ENCODE data around the gene PRUNE2. TPM values are rescaled to one million over a fixed set of nuclear protein-coding genes. Genes with fewer than 3 reads are reported as not detected.

Gene PRUNE2
- total RNA-seq, 1 experiment from 2014 or later, result 0.59 TPM

GRCh38 chr9:76561900-76562299 lies 344.0 kb downstream of the PRUNE2 start:
- no TSS peak for BruUV-seq (replicated peaks)
- Histone ChIP-seq H2AFZ (ENCODE audit: low read depth, low read length, poor library complexity, severe bottlenecking) (no peak overlapping the region), H3K27me3 (ENCODE audit: insufficient read depth, low read length) (no peaks in the 10 kb centered on the region), H3K79me2 (ENCODE audit: insufficient read depth, low read length) (no peaks in the 10 kb centered on the region), H3K27ac (ENCODE audit: low read depth, low read length) (no peak overlapping the region), H3K9me2 (ENCODE audit: insufficient read depth) (no peaks in the 10 kb centered on the region), H3K9me3 (ENCODE audit: control insufficient read depth in 1 of 2, insufficient read depth in 1 of 2, low read depth in 1 of 2, low read length in 2 of 2) (no peaks in the 10 kb centered on the region), H3K4me3 (replicated peaks in 1 of 2; ENCODE audit: low read depth in 1 of 2, low read length in 2 of 2) (no peak overlapping the region), H3K4me1 (ENCODE audit: control insufficient read depth in 1 of 2, insufficient read depth in 2 of 2, low read length in 2 of 2) (no peaks in the 10 kb centered on the region), H3K9ac (ENCODE audit: low read length) (no peak overlapping the region), H4K20me1 (ENCODE audit: insufficient read depth) (no peaks in the 10 kb centered on the region), H3K36me3 (ENCODE audit: control insufficient read depth in 1 of 2, insufficient read depth in 2 of 2, low read length in 2 of 2) (no peaks in the 10 kb centered on the region), H3K4me2 (ENCODE audit: low read length) (no peak overlapping the region)
- ChIA-PET RAD21 (ENCODE audit: low non-redundant PET in 1 of 2, low total read pairs in 2 of 2, uncharacterized antibody in 2 of 2, unreplicated experiment in 2 of 2) (no interaction called here), CTCF (no interaction called here), POLR2A (no interaction called here)
- no peak for ATAC-seq
- TF ChIP-seq EZH2 (IDR thresholded peaks at IDR 0.05) (no peak), JUND (IDR thresholded peaks at IDR 0.05) (no peak), SP1 (IDR thresholded peaks at IDR 0.05; ENCODE audit: low read depth) (no peak), ZNF274 (IDR thresholded peaks at IDR 0.05; ENCODE audit: low read depth, low read length) (no peak), POLR2A (IDR thresholded peaks at IDR 0.05; ENCODE audit: borderline replicate concordance, extremely low read depth, insufficient read depth, insufficient read length) (no peak), ATF3 (IDR thresholded peaks at IDR 0.05) (no peak), FOSL1 (IDR thresholded peaks at IDR 0.05; ENCODE audit: low read depth) (no peak), CTCF (IDR thresholded peaks at IDR 0.05 in 2 of 3, conservative IDR thresholded peaks at IDR 0.05 in 1 of 3; ENCODE audit: borderline replicate concordance in 1 of 3, insufficient read depth in 1 of 3, low read depth in 2 of 3, low read length in 2 of 3) (no peak), POLR2AphosphoS5 (IDR thresholded peaks at IDR 0.05; ENCODE audit: low read depth, low read length) (no peak), ELF1 (IDR thresholded peaks at IDR 0.05; ENCODE audit: borderline replicate concordance, low read depth) (no peak)
- TF ChIP-seq, protein P1, sequence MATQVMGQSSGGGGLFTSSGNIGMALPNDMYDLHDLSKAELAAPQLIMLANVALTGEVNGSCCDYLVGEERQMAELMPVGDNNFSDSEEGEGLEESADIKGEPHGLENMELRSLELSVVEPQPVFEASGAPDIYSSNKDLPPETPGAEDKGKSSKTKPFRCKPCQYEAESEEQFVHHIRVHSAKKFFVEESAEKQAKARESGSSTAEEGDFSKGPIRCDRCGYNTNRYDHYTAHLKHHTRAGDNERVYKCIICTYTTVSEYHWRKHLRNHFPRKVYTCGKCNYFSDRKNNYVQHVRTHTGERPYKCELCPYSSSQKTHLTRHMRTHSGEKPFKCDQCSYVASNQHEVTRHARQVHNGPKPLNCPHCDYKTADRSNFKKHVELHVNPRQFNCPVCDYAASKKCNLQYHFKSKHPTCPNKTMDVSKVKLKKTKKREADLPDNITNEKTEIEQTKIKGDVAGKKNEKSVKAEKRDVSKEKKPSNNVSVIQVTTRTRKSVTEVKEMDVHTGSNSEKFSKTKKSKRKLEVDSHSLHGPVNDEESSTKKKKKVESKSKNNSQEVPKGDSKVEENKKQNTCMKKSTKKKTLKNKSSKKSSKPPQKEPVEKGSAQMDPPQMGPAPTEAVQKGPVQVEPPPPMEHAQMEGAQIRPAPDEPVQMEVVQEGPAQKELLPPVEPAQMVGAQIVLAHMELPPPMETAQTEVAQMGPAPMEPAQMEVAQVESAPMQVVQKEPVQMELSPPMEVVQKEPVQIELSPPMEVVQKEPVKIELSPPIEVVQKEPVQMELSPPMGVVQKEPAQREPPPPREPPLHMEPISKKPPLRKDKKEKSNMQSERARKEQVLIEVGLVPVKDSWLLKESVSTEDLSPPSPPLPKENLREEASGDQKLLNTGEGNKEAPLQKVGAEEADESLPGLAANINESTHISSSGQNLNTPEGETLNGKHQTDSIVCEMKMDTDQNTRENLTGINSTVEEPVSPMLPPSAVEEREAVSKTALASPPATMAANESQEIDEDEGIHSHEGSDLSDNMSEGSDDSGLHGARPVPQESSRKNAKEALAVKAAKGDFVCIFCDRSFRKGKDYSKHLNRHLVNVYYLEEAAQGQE (IDR thresholded peaks at IDR 0.05; ENCODE audit: low read depth), result no peak
- no peak for DNase-seq (ENCODE audit: low read depth, low spot score)
- intact Hi-C loops (cut with micrococcal nuclease), result no loop called here

Other genes with a start within 250 kb of the PRUNE2 start
- not detected for gene PCA3, start 141.7 kb downstream of the PRUNE2 start, total RNA-seq (2021; ENCODE audit: unreplicated experiment)
- gene FOXB2, start 113.5 kb upstream of the PRUNE2 start, total RNA-seq (2021; ENCODE audit: unreplicated experiment), result not detected

Measured in HCT116 (cell line).